Endodermal cell (in vitro differentiated cells): ENCODE data around the gene ENO4. TPM values are rescaled to one million over a fixed set of nuclear protein-coding genes. Genes with fewer than 3 reads are reported as not detected.
A peak's percentile ranks its signal among the peaks of the same experiment; 100 is the strongest.

Experiments
- DNase-seq: peaks from one replicate; pipeline ENCODE4 v3.0.0-alpha.2; 2017
- H3K27ac ChIP-seq: 2 replicates; pipeline ENCODE4 v1.5.1; 2013; ENCODE audit warnings: mild to moderate bottlenecking, low read depth, low read length, moderate library complexity
- H3K27me3 ChIP-seq: 2 replicates; pipeline ENCODE4 v1.6.1; 2013; ENCODE audit warnings: mild to moderate bottlenecking, low read length, moderate library complexity; ENCODE audit not compliant: insufficient read depth, control insufficient read depth, poor library complexity, severe bottlenecking
- H3K36me3 ChIP-seq: 2 replicates; pipeline ENCODE4 v1.7.0; 2013; ENCODE audit warnings: mild to moderate bottlenecking, low read length, moderate library complexity; ENCODE audit not compliant: control insufficient read depth, insufficient read depth
- H3K4me1 ChIP-seq: one replicate; pipeline ENCODE4 v1.7.0; 2013; ENCODE audit warnings: low read length; ENCODE audit not compliant: control insufficient read depth, insufficient read depth
- H3K4me3 ChIP-seq: 2 replicates; pipeline ENCODE4 v1.5.1; 2013; ENCODE audit warnings: mild to moderate bottlenecking, low read length, moderate library complexity
- H3K9ac ChIP-seq: 2 replicates; pipeline ENCODE4 v1.6.1; 2013; ENCODE audit warnings: mild to moderate bottlenecking, low read length, moderate library complexity; ENCODE audit not compliant: poor library complexity, severe bottlenecking; ENCODE audit errors: extremely low read depth
- H3K9me3 ChIP-seq: 2 replicates; pipeline ENCODE4 v1.6.1; 2013; ENCODE audit warnings: mild to moderate bottlenecking, low read length, moderate library complexity; ENCODE audit not compliant: control insufficient read depth
- H3K27ac Mint-ChIP-seq: 2 replicates; pipeline ENCODE4 v1.8.0; 2020; ENCODE audit warnings: mixed read lengths
- H3K27me3 Mint-ChIP-seq: 2 replicates; pipeline ENCODE4 v1.8.0; 2021; ENCODE audit warnings: mild to moderate bottlenecking, mixed read lengths; ENCODE audit not compliant: insufficient read depth
- H3K36me3 Mint-ChIP-seq: 2 replicates; pipeline ENCODE4 v1.8.0; 2020; ENCODE audit warnings: low read depth, mixed read lengths
- H3K4me1 Mint-ChIP-seq: 2 replicates; pipeline ENCODE4 v1.8.0; 2020; ENCODE audit warnings: mixed read lengths
- H3K4me3 Mint-ChIP-seq: 2 replicates; pipeline ENCODE4 v1.8.0; 2020; ENCODE audit warnings: mild to moderate bottlenecking, moderate library complexity, mixed read lengths
- H3K9me3 Mint-ChIP-seq: 2 replicates; pipeline ENCODE4 v1.8.0; 2020; ENCODE audit warnings: mild to moderate bottlenecking, mixed read lengths
- WGBS, 2 experiments: methylation state at CpG; one replicate each; pipeline versions ENCODE4 v1.1.5 to v1.1.7; 2013; ENCODE audit warnings: missing lambda C conversion rate in 2 of 2, mixed read lengths in 1 of 2; ENCODE audit not compliant: insufficient coverage in 1 of 2, insufficient read length in 1 of 2; 5-methylcytosine and 5-hydroxymethylcytosine counted together
- total RNA-seq, 2 donors: library from RNA; stranded (reverse); fragmentation: NEBNext Ultra II Directional in 1 of 2; extraction: Animal tissue kit (Norgen Biotek cat#: 25700) in 1 of 2; gene quantifications; 2 replicates in 1 of 2; 3 replicates in 1 of 2; pipeline ENCODE4 v1.2.1, GENCODE V29; 2021
- TF ChIP-seq, protein P1 (sequence below): fragments of 200-600 bp; sonication (generic); conservative IDR thresholded peaks from 2 replicates; pipeline ENCODE4 v1.5.0; 2021; ENCODE audit warnings: antibody characterized with exemption, mild to moderate bottlenecking

Gene ENO4
- total RNA-seq, 2 donors from 2014 or later, result 1.1 to 2.2 TPM

DNA sequence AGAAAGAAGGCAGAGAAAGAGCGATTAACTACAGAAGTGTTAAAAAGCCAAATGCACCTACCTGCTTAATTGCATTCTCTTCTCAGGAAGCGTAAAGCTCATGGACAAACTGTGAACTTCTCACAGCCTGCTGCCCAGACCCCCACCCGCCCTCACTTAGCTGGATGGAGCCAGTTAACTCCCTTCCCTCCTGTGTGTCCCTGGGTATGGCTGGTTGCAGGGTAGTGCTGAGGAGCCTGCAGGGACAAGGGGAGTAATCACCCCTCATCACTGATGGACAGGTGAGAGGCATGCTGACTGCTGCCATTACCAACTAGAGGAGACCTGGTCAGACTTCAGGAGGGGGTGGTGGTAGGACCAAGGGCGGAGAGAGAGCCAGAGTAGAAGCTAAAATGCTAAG lies 37.5 kb downstream of the ENO4 start:
- WGBS, 2 experiments, result 63 to 86% methylated on average over 2 to 4 of the region's 4 CpGs
- Histone ChIP-seq H3K4me3 (no peak overlapping the region), H3K9me3 (no peaks in the 10 kb centered on the region), H3K27me3 (no peaks in the 10 kb centered on the region), H3K27ac (no peak overlapping the region), H3K9ac (no peak overlapping the region), H3K4me1 (peaks cover 18% of the 10 kb centered on the region), H3K36me3 (peaks cover 17% of the 10 kb centered on the region)
- peak overlapping the region; percentile 83 for H3K27ac Mint-ChIP-seq
- TF ChIP-seq, protein P1, sequence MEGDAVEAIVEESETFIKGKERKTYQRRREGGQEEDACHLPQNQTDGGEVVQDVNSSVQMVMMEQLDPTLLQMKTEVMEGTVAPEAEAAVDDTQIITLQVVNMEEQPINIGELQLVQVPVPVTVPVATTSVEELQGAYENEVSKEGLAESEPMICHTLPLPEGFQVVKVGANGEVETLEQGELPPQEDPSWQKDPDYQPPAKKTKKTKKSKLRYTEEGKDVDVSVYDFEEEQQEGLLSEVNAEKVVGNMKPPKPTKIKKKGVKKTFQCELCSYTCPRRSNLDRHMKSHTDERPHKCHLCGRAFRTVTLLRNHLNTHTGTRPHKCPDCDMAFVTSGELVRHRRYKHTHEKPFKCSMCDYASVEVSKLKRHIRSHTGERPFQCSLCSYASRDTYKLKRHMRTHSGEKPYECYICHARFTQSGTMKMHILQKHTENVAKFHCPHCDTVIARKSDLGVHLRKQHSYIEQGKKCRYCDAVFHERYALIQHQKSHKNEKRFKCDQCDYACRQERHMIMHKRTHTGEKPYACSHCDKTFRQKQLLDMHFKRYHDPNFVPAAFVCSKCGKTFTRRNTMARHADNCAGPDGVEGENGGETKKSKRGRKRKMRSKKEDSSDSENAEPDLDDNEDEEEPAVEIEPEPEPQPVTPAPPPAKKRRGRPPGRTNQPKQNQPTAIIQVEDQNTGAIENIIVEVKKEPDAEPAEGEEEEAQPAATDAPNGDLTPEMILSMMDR, result no peak
- peaks cover 3% of the 10 kb centered on the region for H3K27me3 Mint-ChIP-seq
- peak; percentile 79 for DNase-seq
- peaks cover 31% of the 10 kb centered on the region for H3K4me1 Mint-ChIP-seq
- H3K36me3 Mint-ChIP-seq, result peaks cover 2% of the 10 kb centered on the region
- H3K9me3 Mint-ChIP-seq, result no peaks in the 10 kb centered on the region
- no peak overlapping the region for H3K4me3 Mint-ChIP-seq

DNA sequence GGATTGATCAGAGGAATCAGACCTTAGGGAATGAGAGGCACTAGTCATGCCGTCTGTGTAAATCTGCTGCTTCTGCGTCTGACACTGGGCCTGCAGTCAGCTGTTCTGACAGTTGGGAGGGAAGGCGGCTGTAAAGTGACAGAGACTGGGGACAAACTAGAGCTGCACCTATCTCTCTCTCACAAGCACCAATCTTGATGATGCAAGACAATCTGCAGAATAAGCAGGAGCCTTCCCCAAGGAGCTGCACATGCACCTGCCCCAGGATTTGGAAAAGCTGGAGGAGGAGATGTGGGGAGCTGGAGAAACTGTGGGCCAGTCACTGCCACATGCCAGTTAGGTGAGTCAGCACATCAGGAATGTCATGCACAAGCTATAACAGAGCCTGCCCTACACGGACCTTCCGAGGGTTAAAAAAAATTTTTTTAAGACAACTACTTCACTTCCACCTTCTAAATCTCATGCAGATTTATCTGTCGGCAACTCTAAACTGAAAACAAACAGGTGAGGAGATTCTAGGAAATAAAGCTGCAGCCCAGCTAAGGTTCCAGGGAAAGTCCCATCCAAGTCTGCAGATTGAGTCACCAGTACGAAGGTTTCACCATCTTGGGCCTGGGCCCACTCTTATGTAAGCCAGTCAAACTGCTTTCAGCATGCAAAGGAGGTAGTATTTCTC lies 39.2 kb downstream of the ENO4 start:
- H3K4me1 ChIP-seq, result peaks cover 23% of the 10 kb centered on the region
- H3K27me3 Mint-ChIP-seq, result peaks cover 3% of the 10 kb centered on the region
- no peak overlapping the region for H3K27ac Mint-ChIP-seq
- H3K4me3 ChIP-seq, result no peak overlapping the region
- peak; percentile 84 for DNase-seq
- H3K27ac ChIP-seq, result no peak overlapping the region
- H3K9me3 ChIP-seq, result no peaks in the 10 kb centered on the region
- H3K9ac ChIP-seq, result no peak overlapping the region
- no peaks in the 10 kb centered on the region for H3K27me3 ChIP-seq
- WGBS, 2 experiments, result 73 to 89% methylated on average over 5 to 7 of the region's 7 CpGs
- peaks cover 40% of the 10 kb centered on the region for H3K4me1 Mint-ChIP-seq
- TF ChIP-seq, protein P1, result no peak
- no peaks in the 10 kb centered on the region for H3K36me3 Mint-ChIP-seq
- H3K4me3 Mint-ChIP-seq, result no peak overlapping the region
- no peaks in the 10 kb centered on the region for H3K9me3 Mint-ChIP-seq
- H3K36me3 ChIP-seq, result peaks cover 14% of the 10 kb centered on the region

DNA sequence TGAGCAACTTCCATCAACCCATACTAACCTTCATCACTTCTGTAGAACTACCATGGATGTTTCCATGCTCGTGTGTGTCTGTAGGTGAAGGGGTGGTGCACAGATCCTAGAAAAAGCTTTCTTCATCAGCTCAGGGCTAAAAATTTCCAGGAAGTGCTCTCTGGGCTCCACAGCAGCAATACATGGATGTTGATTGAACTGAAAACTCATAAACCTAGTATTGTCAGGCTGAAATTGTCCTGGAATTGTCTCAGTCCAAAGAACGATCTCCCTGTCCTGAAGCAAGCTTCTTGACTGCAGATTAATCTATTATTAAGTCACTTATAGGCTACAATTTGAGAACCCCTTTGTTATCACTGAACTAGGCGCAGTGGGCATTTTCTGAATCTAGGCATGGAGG lies 39.8 kb downstream of the ENO4 start:
- H3K9me3 Mint-ChIP-seq, result no peaks in the 10 kb centered on the region
- H3K27ac Mint-ChIP-seq, result no peak overlapping the region
- H3K4me1 ChIP-seq, result peaks cover 23% of the 10 kb centered on the region
- no peaks in the 10 kb centered on the region for H3K9me3 ChIP-seq
- no peak overlapping the region for H3K4me3 Mint-ChIP-seq
- no peak overlapping the region for H3K9ac ChIP-seq
- H3K36me3 ChIP-seq, result peaks cover 13% of the 10 kb centered on the region
- DNase-seq, result no peak
- WGBS, 2 experiments, result 64 to 82% methylated on average over 2 to 3 of the region's 3 CpGs
- no peaks in the 10 kb centered on the region for H3K36me3 Mint-ChIP-seq
- H3K27me3 ChIP-seq, result no peaks in the 10 kb centered on the region
- no peak overlapping the region for H3K27ac ChIP-seq
- no peak overlapping the region for H3K4me3 ChIP-seq
- TF ChIP-seq, protein P1, result no peak
- H3K4me1 Mint-ChIP-seq, result peaks cover 44% of the 10 kb centered on the region
- H3K27me3 Mint-ChIP-seq, result peaks cover 3% of the 10 kb centered on the region
